HG02884 (cell line): ENCODE results near the gene NHERF2.

Experiments
- ATAC-seq: cut with Tn5 transposase; IDR thresholded peaks from one replicate; pipeline ENCODE4 v1.9.1; 2021; ENCODE audit warnings: mild to moderate bottlenecking, moderate library complexity; ENCODE audit not compliant: unreplicated experiment

The NHERF2 gene

GRCh38 chr16:2038382-2039231 is 11.9 kb downstream of the NHERF2 start:
- no peak for ATAC-seq

GRCh38 chr16:2039274-2040031 is 12.8 kb downstream of the NHERF2 start:
- no peak for ATAC-seq

GRCh38 chr16:2040041-2040786 is 13.5 kb downstream of the NHERF2 start:
- ATAC-seq: no peak

GRCh38 chr16:2040787-2041522 is 14.3 kb downstream of the NHERF2 start:
- no peak for ATAC-seq

- ATAC-seq: no peak
Observed at GRCh38 chr16:2042171-2042985, 15.7 kb downstream of the NHERF2 start.

- ATAC-seq: no peak
Observed at GRCh38 chr16:2042986-2043666, 16.4 kb downstream of the NHERF2 start.

GRCh38 chr16:2043667-2044451 is 17.2 kb downstream of the NHERF2 start:
- no peak for ATAC-seq

- ATAC-seq: no peak
Observed at GRCh38 chr16:2044541-2044940, 17.8 kb downstream of the NHERF2 start.

- no peak for ATAC-seq
Observed at GRCh38 chr16:2045965-2046892, 19.5 kb downstream of the NHERF2 start.

GRCh38 chr16:2046893-2047329 is 20.2 kb downstream of the NHERF2 start:
- no peak for ATAC-seq

- ATAC-seq: peak; percentile 86
Observed at GRCh38 chr16:2047330-2048115, 20.8 kb downstream of the NHERF2 start, which contains the start of the genes NTHL1 and TSC2. NTHL1 (minus strand) TSS chr16:2047834; CDS start chr16:2047823, 11 bp downstream. TSC2 (plus strand) TSS chr16:2047985; CDS start chr16:2048616, 631 bp downstream.

GRCh38 chr16:2048116-2048543 is 21.4 kb downstream of the NHERF2 start:
- ATAC-seq: no peak

GRCh38 chr16:2053211-2053610 is 26.5 kb downstream of the NHERF2 start:
- ATAC-seq: no peak

- no peak for ATAC-seq
Observed at GRCh38 chr16:2053897-2054296, 27.2 kb downstream of the NHERF2 start.

GRCh38 chr16:2054543-2055245 is 28.0 kb downstream of the NHERF2 start:
- no peak for ATAC-seq

GRCh38 chr16:2056077-2056476 is 29.4 kb downstream of the NHERF2 start:
- no peak for ATAC-seq
